ENCODE measurements around the gene RETREG3. TPM values are rescaled to one million over a fixed set of nuclear protein-coding genes. Genes with fewer than 3 reads are reported as not detected.
A peak's percentile ranks its signal among the peaks of the same experiment; 100 is the strongest.

The RETREG3 gene
- total and polyA plus RNA-seq, 9 of the 15 experiments (the other 6 are each of a cell fraction or from before 2014, with no cell fraction given): 4.1 to 39.0 (median 16.9) TPM

- no peak for TF ChIP-seq SLC30A9 (CRISPR knock-in tag; IDR thresholded peaks at IDR 0.05)
- no peak for TF ChIP-seq BRD4 (IDR thresholded peaks at IDR 0.05)
- no peak for TF ChIP-seq MBD2 (IDR thresholded peaks at IDR 0.05; ENCODE audit: borderline replicate concordance, low read depth)
- no peak for TF ChIP-seq ZNF184 (CRISPR knock-in tag; IDR thresholded peaks at IDR 0.05)
- no peak for TF ChIP-seq CEBPG (CRISPR knock-in tag; IDR thresholded peaks at IDR 0.05)
- no peak for TF ChIP-seq CEBPG (tag; conservative IDR thresholded peaks at IDR 0.05 in 1 of 2, IDR thresholded peaks at IDR 0.05 in 1 of 2)
- no peak for TF ChIP-seq ZNF398 (CRISPR knock-in tag; IDR thresholded peaks at IDR 0.05)
- peak; percentile 46; the same call in 1 of the 2 replicates for TF ChIP-seq POLR2A (conservative IDR thresholded peaks at IDR 0.05)
- no peak for TF ChIP-seq NFIX (CRISPR knock-in tag; IDR thresholded peaks at IDR 0.05; ENCODE audit: low read depth)
- no peak for TF ChIP-seq MCM2 (IDR thresholded peaks at IDR 0.05; ENCODE audit: low read depth)
- no peak for TF ChIP-seq GATAD2A (IDR thresholded peaks at IDR 0.05)
- no peak for TF ChIP-seq FOXJ3 (CRISPR knock-in tag; IDR thresholded peaks at IDR 0.05)
- TF ChIP-seq ZBTB49 (CRISPR knock-in tag; IDR thresholded peaks at IDR 0.05; ENCODE audit: borderline replicate concordance): no peak
- no peak for TF ChIP-seq ZNF436 (CRISPR knock-in tag; IDR thresholded peaks at IDR 0.05)
- no peak for TF ChIP-seq SRSF9 (IDR thresholded peaks at IDR 0.05; ENCODE audit: borderline replicate concordance, low read depth, low read length)
- no peak for TF ChIP-seq ZNF431 (CRISPR knock-in tag; IDR thresholded peaks at IDR 0.05)
- peak; percentile 63 for TF ChIP-seq MTA1 (IDR thresholded peaks at IDR 0.05; ENCODE audit: borderline replicate concordance)
- TF ChIP-seq ZNF445 (CRISPR knock-in tag; IDR thresholded peaks at IDR 0.05; ENCODE audit: low read depth): no peak
- TF ChIP-seq SRSF1 (IDR thresholded peaks at IDR 0.05; ENCODE audit: low read depth, low read length): no peak
- no peak for TF ChIP-seq ZBTB26 (CRISPR knock-in tag; IDR thresholded peaks at IDR 0.05)
- TF ChIP-seq PURB (CRISPR knock-in tag; IDR thresholded peaks at IDR 0.05; ENCODE audit: low read depth): no peak
- TF ChIP-seq TCF7L2 (IDR thresholded peaks at IDR 0.05; ENCODE audit: low read depth, low read length): no peak
- TF ChIP-seq TAL1 (IDR thresholded peaks at IDR 0.05): no peak
These were observed 55.9 kb downstream of the RETREG3 start (continued) for GRCh38 chr17:42553161-42553818.
